GM21786 (cell line): ENCODE results near the gene WDR13.

Experiments used
- ATAC-seq: cut with Tn5 transposase; IDR thresholded peaks from one replicate; pipeline ENCODE4 v1.9.1; 2021; ENCODE audit not compliant: unreplicated experiment

WDR13 gene

GRCh38 chrX:48592971-48593370, 4.3 kb upstream of the WDR13 start:
- no peak for ATAC-seq

DNA sequence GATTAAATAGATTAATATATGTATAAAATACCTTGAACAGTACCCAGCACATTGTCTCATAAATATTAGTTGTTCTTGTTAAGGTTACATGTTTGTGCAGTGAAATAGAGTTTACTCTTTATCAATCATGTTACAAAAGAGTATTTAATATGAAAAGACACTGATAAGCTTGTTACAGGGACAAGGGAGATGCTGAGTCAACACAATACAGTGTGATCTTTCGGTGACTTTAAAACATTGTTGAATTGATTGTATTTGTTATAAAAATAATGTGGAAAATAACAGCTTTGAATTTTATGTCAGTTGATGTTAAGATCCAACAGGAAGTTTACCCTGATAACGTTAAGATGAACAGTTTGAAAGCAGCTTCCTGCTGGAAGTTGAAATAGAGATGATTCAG, 1.4 kb upstream of the WDR13 start:
- ATAC-seq = no peak

GRCh38 chrX:48598614-48599013, 1.3 kb downstream of the WDR13 start:
- ATAC-seq = no peak

DNA sequence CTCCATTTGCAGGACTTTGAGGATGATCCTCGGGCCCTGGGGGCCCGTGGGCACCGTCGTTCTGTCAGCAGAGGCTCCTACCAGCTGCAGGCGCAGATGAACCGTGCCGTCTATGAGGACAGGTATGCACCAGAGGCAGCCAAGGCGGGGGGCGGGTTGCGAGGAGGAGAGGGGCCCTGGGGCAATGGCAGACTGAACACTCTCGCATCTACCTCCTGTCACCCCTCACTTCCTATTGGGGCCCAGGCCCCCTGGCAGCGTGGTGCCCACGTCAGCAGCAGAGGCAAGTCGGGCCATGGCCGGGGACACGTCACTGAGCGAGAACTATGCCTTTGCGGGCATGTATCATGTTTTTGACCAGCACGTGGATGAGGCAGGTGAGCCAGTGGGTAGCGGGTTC, 2.0 kb downstream of the WDR13 start:
- ATAC-seq = no peak

GRCh38 chrX:48600226-48600625, 2.9 kb downstream of the WDR13 start:
- no peak for ATAC-seq

DNA sequence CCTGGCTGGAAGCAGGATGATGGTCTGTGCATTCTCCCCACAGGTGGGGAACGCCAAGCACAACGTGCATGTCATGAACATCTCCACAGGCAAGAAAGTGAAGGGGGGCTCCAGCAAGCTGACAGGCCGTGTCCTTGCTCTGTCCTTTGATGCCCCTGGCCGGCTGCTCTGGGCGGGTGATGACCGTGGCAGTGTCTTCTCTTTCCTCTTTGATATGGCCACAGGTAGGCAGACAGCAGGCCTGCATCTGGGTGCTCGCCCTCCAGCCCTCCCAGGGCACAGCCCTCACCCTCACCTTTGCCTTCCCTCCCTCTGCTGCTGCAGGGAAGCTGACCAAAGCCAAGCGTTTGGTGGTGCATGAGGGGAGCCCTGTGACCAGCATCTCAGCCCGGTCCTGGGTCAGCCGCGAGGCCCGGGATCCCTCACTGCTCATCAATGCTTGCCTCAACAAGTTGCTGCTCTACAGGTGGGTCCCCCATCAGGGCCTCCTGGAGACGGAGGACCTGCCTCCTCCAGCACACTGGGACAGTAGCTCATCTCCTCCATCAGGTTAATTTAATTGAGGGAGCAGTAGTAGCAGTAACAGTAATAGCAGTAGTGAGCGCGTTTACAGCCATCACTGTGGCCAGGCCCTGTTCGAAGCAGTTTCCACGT, 4.6 kb downstream of the WDR13 start:
- no peak for ATAC-seq

DNA sequence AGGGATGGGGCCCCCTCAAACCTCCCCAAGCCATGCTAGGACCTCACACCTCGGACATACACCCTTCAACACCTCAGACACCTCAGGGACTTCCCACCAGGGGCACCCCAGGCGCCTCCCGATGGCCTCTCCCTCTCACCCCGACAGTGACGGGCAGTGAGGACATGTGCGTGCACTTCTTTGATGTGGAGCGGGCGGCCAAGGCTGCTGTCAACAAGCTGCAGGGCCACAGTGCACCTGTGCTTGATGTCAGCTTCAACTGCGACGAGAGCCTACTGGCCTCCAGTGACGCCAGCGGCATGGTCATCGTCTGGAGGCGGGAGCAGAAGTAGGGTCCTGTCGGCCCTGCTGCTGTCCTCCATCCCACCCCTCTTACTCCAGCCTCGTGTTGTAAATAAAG, 7.4 kb downstream of the WDR13 start:
- no peak for ATAC-seq

GRCh38 chrX:48606091-48606490, 8.8 kb downstream of the WDR13 start:
- ATAC-seq = no peak

GRCh38 chrX:48611703-48612102, 14.4 kb downstream of the WDR13 start:
- no peak for ATAC-seq

DNA sequence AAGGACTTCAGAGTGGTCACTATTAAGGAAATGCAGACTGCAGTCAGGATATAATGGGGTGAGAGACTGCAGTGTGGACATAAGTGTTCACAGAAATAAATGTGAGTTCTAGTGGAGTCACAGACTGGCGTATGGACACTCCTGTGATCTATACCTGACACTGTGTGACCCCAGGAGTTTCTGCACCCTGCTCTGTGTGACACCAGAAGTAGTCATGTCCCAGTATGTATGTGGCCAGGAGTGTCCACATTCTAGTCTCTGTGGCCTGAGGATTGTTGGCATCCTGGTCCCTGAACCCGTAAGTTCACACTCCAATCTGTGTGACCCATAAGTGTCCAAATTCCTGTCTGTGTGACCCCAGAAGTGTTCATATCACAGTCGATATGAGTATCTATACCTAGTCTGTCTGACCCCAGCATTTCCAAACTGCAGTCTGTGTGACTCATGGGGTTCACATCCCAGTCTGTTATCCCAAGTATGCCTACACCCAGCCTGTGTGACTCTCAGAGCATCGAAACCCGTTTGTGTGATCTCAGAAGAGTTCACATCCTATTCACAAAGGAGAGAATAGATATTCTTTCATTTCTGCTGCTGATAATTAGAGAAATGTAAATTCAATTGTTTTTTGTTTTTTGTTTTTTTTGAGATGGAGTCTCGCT, 16.3 kb downstream of the WDR13 start:
- ATAC-seq = no peak

GRCh38 chrX:48616576-48616975, 19.3 kb downstream of the WDR13 start:
- ATAC-seq = no peak

DNA sequence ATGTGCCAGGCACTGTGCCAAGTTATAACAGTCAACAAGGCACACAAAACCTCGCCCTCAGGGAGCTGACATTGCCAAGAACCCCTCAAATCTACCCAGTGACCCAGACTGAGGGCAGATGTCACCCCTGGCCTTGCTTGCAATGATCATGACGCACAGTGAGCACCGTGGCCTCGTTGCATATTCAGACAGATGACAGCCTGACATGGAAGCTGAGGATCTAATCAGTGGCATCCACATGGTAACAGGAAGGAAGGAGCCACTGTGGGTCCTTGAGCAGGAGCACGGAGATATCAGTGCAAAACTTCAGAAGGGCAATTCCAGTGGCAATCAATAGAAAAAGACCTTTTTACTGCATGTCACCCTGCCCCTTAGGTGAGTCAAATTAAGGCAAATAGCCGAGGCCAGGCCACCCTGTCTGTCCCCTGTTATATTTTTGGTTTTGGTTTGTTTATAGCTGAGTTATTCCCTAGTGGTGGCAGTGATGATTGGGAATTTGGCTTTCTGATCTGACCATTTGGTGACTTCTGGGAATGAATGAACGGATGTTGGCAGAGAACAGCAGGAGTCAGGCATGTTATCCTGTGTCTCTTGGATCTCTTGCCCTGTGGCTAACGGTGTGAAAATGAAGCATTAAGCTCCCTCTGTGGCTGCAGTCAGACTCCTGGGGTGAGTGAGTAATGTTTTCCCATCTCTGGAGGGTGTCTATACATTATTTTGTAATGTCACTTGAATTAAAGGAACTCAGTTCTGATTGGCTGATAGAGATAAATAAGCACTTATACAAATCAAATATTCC, 20.4 kb downstream of the WDR13 start:
- no peak for ATAC-seq

DNA sequence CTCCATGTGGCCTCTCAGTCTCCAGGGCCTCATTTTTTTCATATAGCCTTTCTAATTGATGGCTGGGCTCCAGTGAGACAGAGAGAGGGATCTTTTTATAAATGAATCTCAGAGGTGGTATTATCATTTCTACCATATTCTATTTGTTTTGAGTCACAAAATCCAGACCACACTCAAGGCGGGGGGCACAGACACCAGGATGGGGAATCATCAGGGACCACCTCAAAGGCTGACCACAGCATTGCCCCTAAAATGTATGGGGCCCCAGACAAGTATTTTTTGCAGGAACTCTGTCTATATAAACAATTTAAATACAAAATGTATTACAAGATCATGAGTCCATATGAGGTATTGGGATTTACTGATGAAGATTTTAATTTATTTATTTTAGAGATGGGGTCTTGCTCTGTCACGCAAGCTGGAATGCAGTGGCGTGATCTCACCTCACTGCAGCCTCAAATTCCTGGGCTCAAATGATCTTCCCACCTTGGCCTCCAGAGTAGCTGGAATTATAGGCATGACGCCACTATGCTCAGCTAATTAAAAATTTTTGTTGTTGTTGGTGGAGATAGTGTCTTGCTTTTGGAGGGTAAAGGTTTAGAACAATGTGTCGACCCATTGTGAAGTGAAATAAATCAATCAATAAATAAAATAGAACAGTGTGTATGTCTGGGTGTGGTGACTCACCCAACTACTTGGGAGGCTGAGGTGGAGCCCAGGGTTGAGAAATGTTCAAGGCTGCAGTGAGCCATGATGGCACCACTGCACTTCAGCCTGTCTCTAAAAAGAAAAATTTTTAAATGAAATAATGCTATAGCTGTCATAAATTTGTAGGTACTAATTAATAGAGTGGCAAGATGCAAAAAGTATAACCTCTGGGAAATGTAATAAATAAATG, 29.4 kb downstream of the WDR13 start:
- ATAC-seq = no peak

DNA sequence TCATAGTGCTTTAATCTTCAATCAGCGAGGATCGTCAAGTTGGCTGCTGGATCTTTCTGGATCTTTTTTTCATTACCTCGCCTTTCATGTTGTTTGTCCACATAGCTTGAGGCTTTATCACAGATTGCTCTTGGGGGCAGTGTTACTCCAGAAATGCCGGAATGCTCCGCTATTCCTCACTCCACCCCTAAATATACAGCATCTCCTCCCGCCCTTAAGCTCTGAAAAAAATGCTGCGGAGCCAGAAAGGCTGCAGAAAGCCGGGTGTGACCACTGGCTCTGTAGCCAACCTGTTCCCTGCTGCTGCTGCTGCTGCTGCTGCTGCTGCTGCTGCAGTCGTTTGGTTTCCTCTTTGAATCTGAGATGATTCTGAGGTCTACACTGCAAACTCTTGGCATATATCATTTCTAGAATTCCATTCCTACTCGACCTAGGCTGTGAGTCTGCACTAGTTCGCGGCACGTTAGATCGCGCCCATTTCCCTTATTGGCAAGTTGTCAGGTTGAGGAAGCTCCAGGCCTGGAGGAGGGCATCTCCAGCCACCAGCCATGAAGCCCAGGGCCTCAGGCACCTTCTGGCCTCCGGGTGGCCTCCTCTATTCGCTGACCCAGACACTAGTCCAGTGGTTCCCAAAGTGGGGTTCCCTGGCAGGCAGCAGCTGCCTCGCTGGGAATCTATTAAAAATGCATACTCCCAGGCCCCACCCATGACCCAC, 34.2 kb downstream of the WDR13 start:
- peak; percentile 91 for ATAC-seq

- ATAC-seq = no peak
Observed at GRCh38 chrX:48632207-48632606, 34.9 kb downstream of the WDR13 start.

GRCh38 chrX:48636301-48636700, 39.0 kb downstream of the WDR13 start:
- no peak for ATAC-seq

DNA sequence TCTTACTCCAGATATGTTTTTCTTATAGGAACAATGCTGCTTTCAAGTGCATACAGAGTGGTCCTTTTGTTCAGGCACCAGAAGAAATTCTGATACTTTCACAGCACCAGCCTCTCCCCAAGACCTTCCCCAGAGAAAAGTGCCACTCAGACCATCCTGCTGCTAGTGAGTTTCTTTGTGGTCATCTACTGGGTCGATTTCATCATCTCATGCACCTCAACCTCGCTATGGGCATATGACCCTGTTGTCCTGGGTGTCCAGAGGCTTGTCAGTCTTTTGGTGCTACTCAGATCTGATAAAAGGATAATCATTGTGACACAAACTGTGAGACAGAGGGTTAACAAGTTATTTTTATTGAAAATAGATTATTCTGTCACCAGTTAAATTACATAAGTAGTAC, 39.5 kb downstream of the WDR13 start:
- ATAC-seq = no peak

GRCh38 chrX:48645669-48646068, 48.4 kb downstream of the WDR13 start:
- ATAC-seq = no peak

DNA sequence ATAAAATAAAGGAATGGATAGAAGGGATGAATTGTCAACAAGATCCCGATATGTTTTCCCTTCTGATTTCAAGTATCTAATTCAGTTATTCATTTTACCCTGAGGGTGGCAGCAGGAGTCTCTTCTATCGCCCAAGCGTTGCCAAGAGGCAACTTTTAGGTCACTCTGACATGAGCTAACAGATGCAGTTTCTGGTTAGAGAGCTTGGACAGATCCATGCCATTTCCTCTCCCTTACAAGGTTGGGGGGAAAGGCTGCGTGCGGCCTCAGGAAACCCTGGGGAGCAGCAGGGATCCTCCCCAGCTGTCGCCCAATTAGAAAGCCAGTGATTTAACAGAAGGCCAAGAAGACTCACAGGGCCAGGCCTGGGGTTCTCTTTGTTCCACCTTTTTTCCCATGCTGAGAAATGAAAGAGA, 51.1 kb downstream of the WDR13 start:
- ATAC-seq = no peak

- no peak for ATAC-seq
Observed at GRCh38 chrX:48649102-48649501, 51.8 kb downstream of the WDR13 start.
